ENCODE results near the gene SETMAR. TPM values are rescaled to one million over a fixed set of nuclear protein-coding genes. Genes with fewer than 3 reads are reported as not detected.

SETMAR gene
- total and polyA plus RNA-seq, 2 of the 8 experiments (the other 6 are each of a cell fraction or from before 2014, with no cell fraction given), result 16.1 to 25.3 TPM

- Histone ChIP-seq H3K4ac (replicated peaks; ENCODE audit: insufficient read length, low read depth, low read length) (no peak overlapping the region), H3K4me1 (replicated peaks in 1 of 4; ENCODE audit: control insufficient read depth in 3 of 4, insufficient read depth in 4 of 4, low read length in 3 of 4) (peaks cover 0 to 3% (median 0%) of the 10 kb centered on the region in 4 experiments; a peak in 3 of 7 replicates), H3K4me3 (ENCODE audit: extremely low read depth in 1 of 4, insufficient read depth in 2 of 4, low read depth in 3 of 4, low read length in 4 of 4) (peak overlapping the region; percentile 60 to 93 (median 82); a peak in 6 of 8 replicates), H4K5ac (ENCODE audit: insufficient read length, low read depth, low read length) (peak overlapping the region; percentile 57), H3K9me3 (ENCODE audit: insufficient read depth in 2 of 2, low read depth in 1 of 2, low read length in 1 of 2) (no peaks in the 10 kb centered on the region), H3K79me1 (ENCODE audit: low read depth, low read length) (no peaks in the 10 kb centered on the region), H2BK120ac (replicated peaks; ENCODE audit: low read depth, low read length) (no peak overlapping the region), H3K36me3 (ENCODE audit: control insufficient read depth in 2 of 4, insufficient read depth in 4 of 4, low read length in 3 of 4) (peaks cover 0 to 10% (median 1%) of the 10 kb centered on the region in 4 experiments; a peak in 1 of 8 replicates), H3K79me2 (ENCODE audit: control insufficient read depth in 1 of 2, insufficient read depth in 2 of 2, low read length in 2 of 2) (peaks cover 0 to 17% of the 10 kb centered on the region in 2 experiments; a peak in 2 of 4 replicates), H2BK15ac (ENCODE audit: low read length) (no peak overlapping the region), H3K18ac (ENCODE audit: extremely low read depth, low read length) (no peak overlapping the region; the same call in 1 of the 2 replicates), H2AK5ac (ENCODE audit: low read depth, low read length) (no peak overlapping the region), H4K8ac (ENCODE audit: extremely low read depth, insufficient read depth, low read length) (peak overlapping the region; percentile 85), H2BK5ac (ENCODE audit: low read depth, low read length) (no peak overlapping the region; the same call in 1 of the 2 replicates), H3K27ac (ENCODE audit: low read depth, low read length) (no peak overlapping the region), H3K27me3 (replicated peaks in 1 of 4; ENCODE audit: control insufficient read depth in 3 of 4, extremely low read depth in 1 of 4, insufficient read depth in 3 of 4, low read length in 3 of 4) (no peaks in the 10 kb centered on the region), H3K23ac (ENCODE audit: insufficient read length) (no peak overlapping the region), H4K20me1 (replicated peaks in 1 of 2; ENCODE audit: control insufficient read depth in 1 of 2, insufficient read depth in 2 of 2, low read length in 2 of 2) (no peaks in the 10 kb centered on the region), H3K14ac (ENCODE audit: insufficient read length) (no peak overlapping the region), H3K56ac (replicated peaks; ENCODE audit: insufficient read length, low read depth, low read length) (peak overlapping the region; percentile 9), H2AFZ (ENCODE audit: low read length) (peak overlapping the region; percentile 99), H3K4me2 (ENCODE audit: insufficient read depth in 1 of 2, low read depth in 2 of 2, low read length in 2 of 2) (peak overlapping the region; percentile 84 to 86), H3K9ac (replicated peaks in 1 of 4; ENCODE audit: extremely low read depth in 1 of 4, low read depth in 3 of 4, low read length in 3 of 4) (peak overlapping the region in 3 of 4 experiments; percentile 6 to 94 (median 86); a peak in 3 of 7 replicates), H2BK20ac (ENCODE audit: low read length) (no peak overlapping the region), H2BK12ac (ENCODE audit: low read depth, low read length) (no peak overlapping the region), H3K23me2 (ENCODE audit: low read depth, low read length) (peaks cover 7% of the 10 kb centered on the region), H4K91ac (replicated peaks; ENCODE audit: insufficient read length, low read length) (peak overlapping the region; percentile 12)
- CTCF ChIA-PET (ENCODE audit: partially characterized antibody), result no interaction called here
- DNase-seq (ENCODE audit: low read depth in 1 of 2, low spot score in 2 of 2) (no peak), FAIRE-seq (no peak)
- POLR2A ChIA-PET (ENCODE audit: partially characterized antibody), result no interaction called here
- WGBS, 2 experiments (ENCODE audit: extremely low coverage in 1 of 2, insufficient coverage in 1 of 2, insufficient read length in 1 of 2, insufficient replicate concordance in 2 of 2, low coverage in 1 of 2, low lambda C conversion rate in 2 of 2, missing lambda C conversion rate in 1 of 2), result 86% methylated on average over 11 of the region's 11 CpGs; no CpG with 5 or more reads in 1 of the 2 experiments
- TF ChIP-seq BRCA1 (IDR thresholded peaks at IDR 0.05; ENCODE audit: low read depth, low read length) (no peak), CHD1 (IDR thresholded peaks at IDR 0.05; ENCODE audit: low read depth, low read length) (no peak)
These were observed 422 bp upstream of the SETMAR start for GRCh38 chr3:4302747-4303146.
